Kasumi-1 (cell line): Measurements from ENCODE around the gene CCDC74B.
"Not testable (repeated sequence)": the region's sequence is repeated elsewhere in the genome, so short reads cannot be mapped to it uniquely, and the experiment has no call there.

Experiments
- DNase-seq, 2 experiments: peaks; one replicate each; lab custom pipeline; 2025; lab: John Stamatoyannopoulos, UW

The CCDC74B gene

GRCh38 chr2:130150181-130151144 is 5.6 kb upstream of the CCDC74B start:
- no peak for DNase-seq

- DNase-seq = not testable (repeated sequence)
Measured at GRCh38 chr2:130148515-130148914, 3.6 kb upstream of the CCDC74B start.

- DNase-seq = not testable (repeated sequence)
Measured at GRCh38 chr2:130143266-130144039, 1.5 kb downstream of the CCDC74B start.

GRCh38 chr2:130142396-130143265 is 2.3 kb downstream of the CCDC74B start:
- not testable (repeated sequence) for DNase-seq

- not testable (repeated sequence) for DNase-seq
Measured at GRCh38 chr2:130141645-130142370, 3.1 kb downstream of the CCDC74B start.

GRCh38 chr2:130141002-130141401 is 3.9 kb downstream of the CCDC74B start:
- not testable (repeated sequence) for DNase-seq

- not testable (repeated sequence) for DNase-seq
Measured at GRCh38 chr2:130140516-130140915, 4.4 kb downstream of the CCDC74B start.

GRCh38 chr2:130139331-130140280 is 5.3 kb downstream of the CCDC74B start:
- not testable (repeated sequence) for DNase-seq

GRCh38 chr2:130138841-130139251 is 6.1 kb downstream of the CCDC74B start:
- DNase-seq = not testable (repeated sequence)

- DNase-seq = not testable (repeated sequence)
Measured at GRCh38 chr2:130138326-130138725, 6.6 kb downstream of the CCDC74B start.

GRCh38 chr2:130137118-130137517 is 7.8 kb downstream of the CCDC74B start:
- not testable (repeated sequence) for DNase-seq

GRCh38 chr2:130136546-130136945 is 8.4 kb downstream of the CCDC74B start:
- DNase-seq = not testable (repeated sequence)

- DNase-seq = no peak
Measured at GRCh38 chr2:130135692-130136541, 9.0 kb downstream of the CCDC74B start.

- not testable (repeated sequence) for DNase-seq
Measured at GRCh38 chr2:130129120-130129829, 15.6 kb downstream of the CCDC74B start, which contains the start of gene POTEF. POTEF (minus strand) TSS chr2:130129222; CDS start chr2:130120515, 8,707 bp downstream.

GRCh38 chr2:130128464-130128863 is 16.4 kb downstream of the CCDC74B start:
- not testable (repeated sequence) for DNase-seq

- not testable (repeated sequence) for DNase-seq
Measured at GRCh38 chr2:130127726-130128125, 17.2 kb downstream of the CCDC74B start.

- not testable (repeated sequence) for DNase-seq
Measured at GRCh38 chr2:130120924-130121323, 24.0 kb downstream of the CCDC74B start.
